HCT116 (cell line): ENCODE data around the gene EBP. TPM values are rescaled to one million over a fixed set of nuclear protein-coding genes. Genes with fewer than 3 reads are reported as not detected.
"Not testable (repeated sequence)": the region's sequence is repeated elsewhere in the genome, so short reads cannot be mapped to it uniquely, and the experiment has no call there.

Source experiments
- ATAC-seq: fragments of 200-7000 bp; cut with Tn5 transposase; 2 replicates; pipeline ENCODE4 v1.9.1; 2020; ENCODE audit warnings: mild to moderate bottlenecking, moderate library complexity
- BruUV-seq: library from RNA; stranded (reverse); fragments of 400-500 nt; replicated peaks from 2 replicates; lab custom pipeline; 2021; lab: Mats Ljungman, UMichigan
- CTCF ChIA-PET: fragments of 300-600 bp; sonication (Branson Sonifier 250); formaldehyde crosslinking; loops from one replicate; lab custom pipeline; 2021; ENCODE audit warnings: antibody characterized with exemption; lab: Charles Lee
- POLR2A ChIA-PET: fragments of 300-600, 350-600 bp; sonication (Branson Sonifier 250); formaldehyde crosslinking; loops from one replicate; lab custom pipeline; 2021; ENCODE audit warnings: antibody characterized with exemption; lab: Charles Lee
- RAD21 ChIA-PET, 2 experiments: fragments of 300-600 bp; sonication (Branson Sonifier 250); formaldehyde crosslinking; loops; one replicate each; lab custom pipeline; 2023; ENCODE audit warnings: low total read pairs in 2 of 2; ENCODE audit not compliant: uncharacterized antibody in 2 of 2, unreplicated experiment in 2 of 2, low non-redundant PET in 1 of 2; lab: Charles Lee
- DNase-seq: peaks from one replicate; pipeline ENCODE4 v3.0.0-alpha.2; 2010; ENCODE audit warnings: low read depth, low spot score
- H2AFZ ChIP-seq: fragments of 200-600 bp; shearing (Covaris generic), sonication (generic); 2 replicates; pipeline ENCODE4 v1.6.1; 2017; ENCODE audit warnings: low read depth, mixed run types, mixed read lengths, antibody characterized with exemption, low read length; ENCODE audit not compliant: poor library complexity, severe bottlenecking
- H3K27ac ChIP-seq: 2 replicates; pipeline ENCODE4 v1.5.1; 2012; ENCODE audit warnings: low read depth, low read length
- H3K27me3 ChIP-seq: fragments of 200-600 bp; sonication (generic); 2 replicates; pipeline ENCODE4 v1.6.1; 2016; ENCODE audit warnings: mixed run types, low read length, mixed read lengths; ENCODE audit not compliant: insufficient read depth
- H3K36me3 ChIP-seq, 2 experiments: fragments of 200-500 bp in 1 of 2; fragments of 200-600 bp in 1 of 2; sonication (Bioruptor generic) in 1 of 2; sonication (generic) in 1 of 2; 2 replicates each; pipeline versions ENCODE4 v1.5.1 to v1.6.1; 2014 to 2016; ENCODE audit warnings: low read length in 2 of 2, inconsistent platforms in 1 of 2, mixed read lengths in 1 of 2, mixed run types in 1 of 2; ENCODE audit not compliant: insufficient read depth in 2 of 2, control insufficient read depth in 1 of 2
- H3K4me1 ChIP-seq, 2 experiments: fragments of 200-600 bp in 1 of 2; sonication (generic) in 1 of 2; 2 replicates each; pipeline versions ENCODE4 v1.5.1 to v1.6.1; 2012 to 2017; ENCODE audit warnings: low read length in 2 of 2, inconsistent platforms in 1 of 2, mild to moderate bottlenecking in 1 of 2, mixed read lengths in 1 of 2, mixed run types in 1 of 2, moderate library complexity in 1 of 2; ENCODE audit not compliant: insufficient read depth in 2 of 2, control insufficient read depth in 1 of 2
- H3K4me2 ChIP-seq: fragments of 200-600 bp; sonication (generic); 2 replicates; pipeline ENCODE4 v1.6.1; 2017; ENCODE audit warnings: mixed run types, low read length, mixed read lengths
- H3K4me3 ChIP-seq, 2 experiments: fragments of 200-600 bp in 1 of 2; sonication (generic) in 1 of 2; replicated peaks in 1 of 2; 2 replicates each; pipeline ENCODE4 v1.5.1; 2011 to 2016; ENCODE audit warnings: low read length in 2 of 2, control low read depth in 1 of 2, low read depth in 1 of 2, mild to moderate bottlenecking in 1 of 2, mixed read lengths in 1 of 2, mixed run types in 1 of 2
- H3K79me2 ChIP-seq: fragments of 200-600 bp; sonication (generic); 2 replicates; pipeline ENCODE4 v1.6.1; 2017; ENCODE audit warnings: mild to moderate bottlenecking, mixed run types, low read length, moderate library complexity, mixed read lengths; ENCODE audit not compliant: insufficient read depth
- H3K9ac ChIP-seq: fragments of 200-600 bp; sonication (generic); 2 replicates; pipeline ENCODE4 v1.6.1; 2016; ENCODE audit warnings: low read length, mixed read lengths
- H3K9me2 ChIP-seq: fragments of 200-600 bp; sonication (generic), shearing (Covaris generic); 2 replicates; pipeline ENCODE4 v1.6.1; 2017; ENCODE audit warnings: mixed run types, mild to moderate bottlenecking, moderate library complexity; ENCODE audit not compliant: insufficient read depth
- H3K9me3 ChIP-seq, 2 experiments: fragments of 200-500 bp in 1 of 2; fragments of 200-600 bp in 1 of 2; sonication (Bioruptor generic) in 1 of 2; sonication (generic) in 1 of 2; 2 replicates each; pipeline ENCODE4 v1.6.1; 2014 to 2017; ENCODE audit warnings: low read length in 2 of 2, mixed read lengths in 2 of 2, inconsistent platforms in 1 of 2, low read depth in 1 of 2, mild to moderate bottlenecking in 1 of 2, mixed run types in 1 of 2, moderate library complexity in 1 of 2; ENCODE audit not compliant: control insufficient read depth in 1 of 2, insufficient read depth in 1 of 2
- H4K20me1 ChIP-seq: fragments of 200-600 bp; sonication (generic), shearing (Covaris generic); 2 replicates; pipeline ENCODE4 v1.6.1; 2017; ENCODE audit warnings: mixed run types, mild to moderate bottlenecking, moderate library complexity; ENCODE audit not compliant: insufficient read depth
- EGR1 ChIP-seq: IDR thresholded peaks from 2 replicates; pipeline ENCODE4 v1.6.1; 2012; ENCODE audit warnings: low read depth
- EZH2phosphoT487 ChIP-seq: fragments of 200-600 bp; IDR thresholded peaks from 2 replicates; pipeline ENCODE4 v1.6.1; 2018; ENCODE audit warnings: antibody characterized with exemption, borderline replicate concordance
- JUND ChIP-seq: IDR thresholded peaks from 2 replicates; pipeline ENCODE4 v1.6.1; 2012
- RAD21 ChIP-seq: IDR thresholded peaks from 2 replicates; pipeline ENCODE4 v1.6.1; 2012; ENCODE audit warnings: low read depth, mild to moderate bottlenecking
- SRF ChIP-seq: IDR thresholded peaks from 2 replicates; pipeline ENCODE4 v1.6.1; 2012; ENCODE audit warnings: low read depth
- ZFX ChIP-seq: fragments of 450-650 bp; IDR thresholded peaks from 2 replicates; pipeline ENCODE4 v1.6.1; 2017
- ZNF274 ChIP-seq: fragments of 200-500 bp; sonication (Bioruptor generic); IDR thresholded peaks from 2 replicates; pipeline ENCODE4 v1.6.1; 2014; ENCODE audit warnings: mild to moderate bottlenecking, low read depth, low read length, inconsistent platforms
- intact Hi-C: fragments of 100-400 bp; cut with micrococcal nuclease; formaldehyde crosslinking; loops from 2 replicates; pipeline ENCODE4 v1.10.0; 2022
- total RNA-seq: library from RNA; stranded (reverse); gene quantifications from one replicate; pipeline ENCODE4 v1.2.1, GENCODE V29; 2021; ENCODE audit not compliant: unreplicated experiment
- TF ChIP-seq, protein P1 (sequence below): IDR thresholded peaks from 2 replicates; pipeline ENCODE4 v1.6.1; 2012; ENCODE audit warnings: low read depth

Gene EBP
- total RNA-seq, 1 experiment from 2014 or later, result 93.8 TPM

DNA sequence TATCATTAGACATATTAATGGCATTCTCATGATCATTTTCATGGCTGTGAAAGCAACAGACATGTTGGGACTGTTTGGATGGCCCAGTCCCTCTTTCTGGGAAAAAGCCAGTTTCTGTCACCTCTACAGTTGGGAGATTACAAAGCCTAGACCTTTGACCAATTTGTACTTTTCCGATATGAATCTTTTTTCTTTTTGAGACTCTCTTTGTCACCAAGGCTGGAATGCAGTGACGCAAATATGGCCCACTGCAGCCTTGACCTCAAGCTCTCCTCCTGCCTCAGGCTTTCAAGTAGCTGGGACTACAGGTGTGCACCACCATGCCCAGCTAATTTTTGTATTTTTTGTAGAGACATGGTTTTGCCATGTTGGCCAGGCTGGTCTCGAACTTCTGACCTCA is 27.3 kb downstream of the EBP start:
- no peak for TF ChIP-seq ZNF274
- no peak for TF ChIP-seq EGR1
- TF ChIP-seq RAD21, result no peak
- TF ChIP-seq JUND, result no peak
- TF ChIP-seq ZFX, result no peak
- TF ChIP-seq, protein P1, sequence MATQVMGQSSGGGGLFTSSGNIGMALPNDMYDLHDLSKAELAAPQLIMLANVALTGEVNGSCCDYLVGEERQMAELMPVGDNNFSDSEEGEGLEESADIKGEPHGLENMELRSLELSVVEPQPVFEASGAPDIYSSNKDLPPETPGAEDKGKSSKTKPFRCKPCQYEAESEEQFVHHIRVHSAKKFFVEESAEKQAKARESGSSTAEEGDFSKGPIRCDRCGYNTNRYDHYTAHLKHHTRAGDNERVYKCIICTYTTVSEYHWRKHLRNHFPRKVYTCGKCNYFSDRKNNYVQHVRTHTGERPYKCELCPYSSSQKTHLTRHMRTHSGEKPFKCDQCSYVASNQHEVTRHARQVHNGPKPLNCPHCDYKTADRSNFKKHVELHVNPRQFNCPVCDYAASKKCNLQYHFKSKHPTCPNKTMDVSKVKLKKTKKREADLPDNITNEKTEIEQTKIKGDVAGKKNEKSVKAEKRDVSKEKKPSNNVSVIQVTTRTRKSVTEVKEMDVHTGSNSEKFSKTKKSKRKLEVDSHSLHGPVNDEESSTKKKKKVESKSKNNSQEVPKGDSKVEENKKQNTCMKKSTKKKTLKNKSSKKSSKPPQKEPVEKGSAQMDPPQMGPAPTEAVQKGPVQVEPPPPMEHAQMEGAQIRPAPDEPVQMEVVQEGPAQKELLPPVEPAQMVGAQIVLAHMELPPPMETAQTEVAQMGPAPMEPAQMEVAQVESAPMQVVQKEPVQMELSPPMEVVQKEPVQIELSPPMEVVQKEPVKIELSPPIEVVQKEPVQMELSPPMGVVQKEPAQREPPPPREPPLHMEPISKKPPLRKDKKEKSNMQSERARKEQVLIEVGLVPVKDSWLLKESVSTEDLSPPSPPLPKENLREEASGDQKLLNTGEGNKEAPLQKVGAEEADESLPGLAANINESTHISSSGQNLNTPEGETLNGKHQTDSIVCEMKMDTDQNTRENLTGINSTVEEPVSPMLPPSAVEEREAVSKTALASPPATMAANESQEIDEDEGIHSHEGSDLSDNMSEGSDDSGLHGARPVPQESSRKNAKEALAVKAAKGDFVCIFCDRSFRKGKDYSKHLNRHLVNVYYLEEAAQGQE, result no peak
- no peak for TF ChIP-seq SRF
- TF ChIP-seq EZH2phosphoT487, result no peak
- H4K20me1 ChIP-seq, result no peaks in the 10 kb centered on the region
- H2AFZ ChIP-seq, result no peak overlapping the region
- H3K4me1 ChIP-seq, result no peaks in the 10 kb centered on the region
- no peaks in the 10 kb centered on the region for H3K27me3 ChIP-seq
- ATAC-seq (no peak), DNase-seq (no peak)
- H3K9me3 ChIP-seq, result no peaks in the 10 kb centered on the region
- no peak overlapping the region for H3K4me3 ChIP-seq
- H3K36me3 ChIP-seq, result no peaks in the 10 kb centered on the region
- H3K9ac ChIP-seq, result no peak overlapping the region
- no peaks in the 10 kb centered on the region for H3K79me2 ChIP-seq
- ChIA-PET RAD21 (no interaction called here), CTCF (no interaction called here), POLR2A (interaction anchor here (0.6 kb wide), 1 partner anchor 16 kb away, joined by 3 read pairs; no protein-coding TSS in a partner anchor)
- BruUV-seq, result no TSS peak
- H3K27ac ChIP-seq, result no peak overlapping the region
- intact Hi-C loops, result no loop called here
- no peaks in the 10 kb centered on the region for H3K9me2 ChIP-seq
- no peak overlapping the region for H3K4me2 ChIP-seq

GRCh38 chrX:48555731-48556325 is 34.2 kb downstream of the EBP start:
- POLR2A ChIA-PET, H3K9me3 ChIP-seq, H3K79me2 ChIP-seq, RAD21 ChIA-PET, H3K27me3 ChIP-seq, DNase-seq, H3K4me3 ChIP-seq, CTCF ChIA-PET, H3K9ac ChIP-seq, H3K9me2 ChIP-seq, BruUV-seq, H2AFZ ChIP-seq, intact Hi-C loops, H4K20me1 ChIP-seq, H3K27ac ChIP-seq, H3K4me1 ChIP-seq, H3K4me2 ChIP-seq, ATAC-seq, H3K36me3 ChIP-seq: not testable (repeated sequence)
